H1 (cell line): ENCODE results near the gene ATP6V0D1. TPM values are rescaled to one million over a fixed set of nuclear protein-coding genes. Genes with fewer than 3 reads are reported as not detected.
A peak's percentile ranks its signal among the peaks of the same experiment; 100 is the strongest.

Experiments used
- CTCF ChIA-PET: fragments of 300-600 bp; sonication (Branson Sonifier 250); formaldehyde crosslinking; loops from one replicate; lab custom pipeline; 2021; ENCODE audit not compliant: partially characterized antibody; lab: Charles Lee
- POLR2A ChIA-PET: fragments of 300-600 bp; sonication (Branson Sonifier 250); formaldehyde crosslinking; loops from one replicate; lab custom pipeline; 2021; ENCODE audit warnings: inconsistent platforms; ENCODE audit not compliant: partially characterized antibody; lab: Charles Lee
- DNase-seq, 2 experiments: peaks; one replicate each; pipeline versions ENCODE4 v3.0.0 to v3.0.0-alpha.2; 2010 to 2022; ENCODE audit warnings: low spot score in 2 of 2, low read depth in 1 of 2, mixed read lengths in 1 of 2
- FAIRE-seq: peaks from 2 replicates; lab custom pipeline; 2011; peaks lifted over from hg19 to GRCh38; lab: Jason Lieb, UNC
- H2AFZ ChIP-seq: 2 replicates; pipeline ENCODE4 v1.8.1; 2012; ENCODE audit warnings: low read length, inconsistent platforms
- H2AK5ac ChIP-seq: 2 replicates; pipeline ENCODE4 v1.6.1; 2013; ENCODE audit warnings: low read depth, low read length
- H2BK120ac ChIP-seq: replicated peaks from 2 replicates; pipeline ENCODE3; 2013; ENCODE audit warnings: low read depth, low read length, inconsistent platforms
- H2BK12ac ChIP-seq: 2 replicates; pipeline ENCODE4 v1.6.1; 2013; ENCODE audit warnings: low read depth, low read length
- H2BK15ac ChIP-seq: 2 replicates; pipeline ENCODE4 v1.6.1; 2013; ENCODE audit warnings: low read length
- H2BK20ac ChIP-seq: 2 replicates; pipeline ENCODE4 v1.6.1; 2013; ENCODE audit warnings: low read length
- H2BK5ac ChIP-seq: 2 replicates; pipeline ENCODE4 v1.6.1; 2013; ENCODE audit warnings: low read depth, low read length
- H3K14ac ChIP-seq: 2 replicates; pipeline ENCODE4 v1.6.1; 2013; ENCODE audit warnings: inconsistent platforms; ENCODE audit not compliant: insufficient read length
- H3K18ac ChIP-seq: 2 replicates; pipeline ENCODE4 v1.6.1; 2013; ENCODE audit warnings: low read length; ENCODE audit errors: extremely low read depth
- H3K23ac ChIP-seq: 2 replicates; pipeline ENCODE4 v1.6.1; 2013; ENCODE audit warnings: inconsistent platforms; ENCODE audit not compliant: insufficient read length
- H3K23me2 ChIP-seq: 2 replicates; pipeline ENCODE4 v1.6.1; 2013; ENCODE audit warnings: low read depth, low read length
- H3K27ac ChIP-seq: 2 replicates; pipeline ENCODE4 v1.6.1; 2011; ENCODE audit warnings: low read depth, low read length, inconsistent platforms
- H3K27me3 ChIP-seq, 4 experiments: replicated peaks in 1 of 4; 1 replicate in 1 of 4; 2 replicates in 3 of 4; pipeline versions ENCODE4 v1.6.1 to v1.8.1; 2011 to 2013; ENCODE audit warnings: low read length in 3 of 4, mild to moderate bottlenecking in 3 of 4, inconsistent platforms in 2 of 4, mixed read lengths in 2 of 4, moderate library complexity in 1 of 4; ENCODE audit not compliant: control insufficient read depth in 3 of 4, insufficient read depth in 3 of 4; ENCODE audit errors: extremely low read depth in 1 of 4
- H3K36me3 ChIP-seq, 4 experiments: 2 replicates each; pipeline versions ENCODE4 v1.6.1 to v1.8.1; 2011 to 2013; ENCODE audit warnings: mild to moderate bottlenecking in 4 of 4, low read length in 3 of 4, moderate library complexity in 2 of 4, control low read depth in 1 of 4, inconsistent platforms in 1 of 4; ENCODE audit not compliant: insufficient read depth in 4 of 4, control insufficient read depth in 2 of 4
- H3K4ac ChIP-seq: replicated peaks from 2 replicates; pipeline ENCODE3; 2013; ENCODE audit warnings: low read length, low read depth, mixed read lengths, inconsistent platforms; ENCODE audit not compliant: insufficient read length
- H3K4me1 ChIP-seq, 4 experiments: replicated peaks in 1 of 4; 1 replicate in 1 of 4; 2 replicates in 3 of 4; pipeline versions ENCODE4 v1.6.1 to v1.8.1; 2011 to 2013; ENCODE audit warnings: low read length in 3 of 4, inconsistent platforms in 2 of 4, mixed read lengths in 1 of 4; ENCODE audit not compliant: insufficient read depth in 4 of 4, control insufficient read depth in 3 of 4
- H3K4me2 ChIP-seq, 2 experiments: 2 replicates each; pipeline versions ENCODE4 v1.6.1 to v1.8.1; 2011 to 2013; ENCODE audit warnings: low read depth in 2 of 2, low read length in 2 of 2, control low read depth in 1 of 2, inconsistent platforms in 1 of 2, mild to moderate bottlenecking in 1 of 2; ENCODE audit not compliant: insufficient read depth in 1 of 2
- H3K4me3 ChIP-seq, 4 experiments: fragments of 200-600, 300-600 bp in 1 of 4; sonication (generic), shearing (Covaris generic), sonication (Bioruptor Twin) in 1 of 4; 2 replicates each; pipeline versions ENCODE4 v1.5.1 to v1.8.1; 2011 to 2016; ENCODE audit warnings: low read length in 4 of 4, low read depth in 3 of 4, control low read depth in 2 of 4, inconsistent platforms in 2 of 4, mild to moderate bottlenecking in 2 of 4, mixed read lengths in 1 of 4, moderate library complexity in 1 of 4; ENCODE audit not compliant: insufficient read depth in 2 of 4; ENCODE audit errors: extremely low read depth in 1 of 4
- H3K56ac ChIP-seq: replicated peaks from 2 replicates; pipeline ENCODE3; 2013; ENCODE audit warnings: low read depth, mild to moderate bottlenecking, mixed read lengths, low read length, inconsistent platforms; ENCODE audit not compliant: insufficient read length
- H3K79me1 ChIP-seq: 2 replicates; pipeline ENCODE4 v1.6.1; 2013; ENCODE audit warnings: low read depth, low read length, control low read depth
- H3K79me2 ChIP-seq, 2 experiments: 2 replicates each; pipeline versions ENCODE4 v1.6.1 to v1.8.1; 2012 to 2013; ENCODE audit warnings: low read length in 2 of 2, mild to moderate bottlenecking in 2 of 2, inconsistent platforms in 1 of 2; ENCODE audit not compliant: insufficient read depth in 2 of 2, control insufficient read depth in 1 of 2
- H3K9ac ChIP-seq, 4 experiments: replicated peaks in 1 of 4; 1 replicate in 1 of 4; 2 replicates in 3 of 4; pipeline versions ENCODE4 v1.6.1 to v1.8.1; 2011 to 2013; ENCODE audit warnings: low read depth in 3 of 4, low read length in 3 of 4, control low read depth in 2 of 4, mild to moderate bottlenecking in 2 of 4, moderate library complexity in 2 of 4, inconsistent platforms in 1 of 4; ENCODE audit errors: extremely low read depth in 1 of 4
- H3K9me3 ChIP-seq, 2 experiments: 2 replicates each; pipeline versions ENCODE4 v1.6.1 to v1.8.1; 2012 to 2013; ENCODE audit warnings: mild to moderate bottlenecking in 2 of 2, moderate library complexity in 2 of 2, control low read depth in 1 of 2, inconsistent platforms in 1 of 2, low read depth in 1 of 2, low read length in 1 of 2, mixed read lengths in 1 of 2; ENCODE audit not compliant: insufficient read depth in 2 of 2
- H4K20me1 ChIP-seq, 2 experiments: replicated peaks in 1 of 2; 2 replicates each; pipeline versions ENCODE3 to v1.8.1; 2011 to 2013; ENCODE audit warnings: inconsistent platforms in 2 of 2, low read length in 2 of 2, mild to moderate bottlenecking in 1 of 2; ENCODE audit not compliant: insufficient read depth in 2 of 2, control insufficient read depth in 1 of 2
- H4K5ac ChIP-seq: 2 replicates; pipeline ENCODE4 v1.6.1; 2013; ENCODE audit warnings: low read length, low read depth, mixed read lengths, inconsistent platforms; ENCODE audit not compliant: insufficient read length
- H4K8ac ChIP-seq: 2 replicates; pipeline ENCODE4 v1.8.0; 2013; ENCODE audit warnings: mild to moderate bottlenecking, moderate library complexity, low read length, inconsistent platforms; ENCODE audit not compliant: insufficient read depth; ENCODE audit errors: extremely low read depth
- H4K91ac ChIP-seq: replicated peaks from 2 replicates; pipeline ENCODE3; 2013; ENCODE audit warnings: low read length, mixed read lengths, inconsistent platforms; ENCODE audit not compliant: insufficient read length
- ATF2 ChIP-seq: IDR thresholded peaks from 2 replicates; pipeline ENCODE4 v1.6.1; 2012; ENCODE audit warnings: low read length, inconsistent platforms
- CREB1 ChIP-seq: IDR thresholded peaks from 2 replicates; pipeline ENCODE4 v1.6.1; 2012; ENCODE audit warnings: inconsistent platforms
- HDAC2 ChIP-seq, 2 experiments: fragments of 300-600 bp in 1 of 2; sonication (generic) in 1 of 2; IDR thresholded peaks; 2 replicates each; pipeline ENCODE4 v1.6.1; 2011 to 2012; ENCODE audit warnings: low read depth in 2 of 2, low read length in 2 of 2, mild to moderate bottlenecking in 2 of 2, moderate library complexity in 2 of 2, borderline replicate concordance in 1 of 2, inconsistent platforms in 1 of 2
- HDAC6 ChIP-seq: IDR thresholded peaks from one replicate; pipeline ENCODE4 v1.7.1; 2012; ENCODE audit warnings: low read depth, mild to moderate bottlenecking, inconsistent platforms, low read length, moderate library complexity
- RFX5 ChIP-seq: IDR thresholded peaks from 2 replicates; pipeline ENCODE4 v1.6.1; 2011; ENCODE audit warnings: low read depth, low read length, improper control_type of control experiment, borderline replicate concordance
- RNF2 ChIP-seq: fragments of 200-900, 300-1000 bp; sonication (generic); IDR thresholded peaks from 2 replicates; pipeline ENCODE4 v1.7.1; 2016; ENCODE audit warnings: borderline replicate concordance, low read depth, mild to moderate bottlenecking, antibody characterized with exemption, low read length; ENCODE audit not compliant: poor library complexity, severe bottlenecking; ENCODE audit errors: missing control alignments
- TAF7 ChIP-seq: optimal IDR thresholded peaks from 2 replicates; pipeline ENCODE3; 2011; ENCODE audit warnings: low read depth, mild to moderate bottlenecking, inconsistent platforms, low read length, moderate library complexity, borderline replicate concordance
- WGBS, 2 experiments: shearing (Covaris generic) in 1 of 2; methylation state at CpG; one replicate each; pipeline versions ENCODE4 v1.1.6 to v1.1.7; 2013 to 2015; ENCODE audit warnings: low lambda C conversion rate in 2 of 2, mixed read lengths in 2 of 2, inconsistent platforms in 1 of 2, low coverage in 1 of 2, missing lambda C conversion rate in 1 of 2; ENCODE audit not compliant: insufficient replicate concordance in 2 of 2, insufficient coverage in 1 of 2, insufficient read length in 1 of 2; ENCODE audit errors: extremely low coverage in 1 of 2, missing lambda C conversion rate in 1 of 2; 5-methylcytosine and 5-hydroxymethylcytosine counted together
- polyA plus RNA-seq, 7 experiments: library from polyadenylated mRNA; depleted of rRNA in 3 of 7; stranded (reverse) in 5 of 7; unstranded in 2 of 7; fragments of >200 nt in 5 of 7; fragments of 200-250 nt in 2 of 7; gene quantifications; 1 replicate in 5 of 7; 2 replicates in 1 of 7; 4 replicates in 1 of 7; pipeline versions ENCODE4 v1.2.1 to v1.2.3, GENCODE V29; 2011 to 2013; ENCODE audit warnings: missing spikeins in 2 of 7, mixed read lengths in 2 of 7
- total RNA-seq: library from RNA; stranded (reverse); fragmentation: NEBNext Ultra II Directional; extraction: Animal tissue kit (Norgen Biotek cat#: 25700); gene quantifications from 2 replicates; pipeline ENCODE4 v1.2.1, GENCODE V29; 2021

Gene ATP6V0D1
- total and polyA plus RNA-seq, 2 of the 8 experiments (the other 6 are each of a cell fraction or from before 2014, with no cell fraction given): 47.3 to 134 TPM

GRCh38 chr16:67482233-67482924 lies 1.4 kb upstream of the ATP6V0D1 start:
- Histone ChIP-seq H3K4me1 (peaks cover 0 to 3% (median 3%) of the 10 kb centered on the region in 4 experiments; a peak in 4 of 7 replicates), H2BK5ac (no peak overlapping the region), H2AFZ (no peak overlapping the region), H3K4me3 (peak overlapping the region in 1 of 4 experiments; percentile 90; a peak in 2 of 8 replicates), H3K79me2 (peaks cover 0 to 8% of the 10 kb centered on the region in 2 experiments; a peak in 2 of 4 replicates), H2BK20ac (no peak overlapping the region), H4K20me1 (peaks cover 2 to 7% of the 10 kb centered on the region in 2 experiments), H3K18ac (no peak overlapping the region), H2BK15ac (no peak overlapping the region), H3K23me2 (peaks cover 8% of the 10 kb centered on the region; the same call in 1 of the 2 replicates), H3K4ac (no peak overlapping the region), H4K5ac (no peak overlapping the region), H3K27me3 (peaks cover 8 to 29% (median 22%) of the 10 kb centered on the region in 4 experiments), H2BK12ac (no peak overlapping the region), H3K27ac (no peak overlapping the region), H2BK120ac (no peak overlapping the region), H4K91ac (no peak overlapping the region), H3K56ac (no peak overlapping the region), H3K9me3 (no peaks in the 10 kb centered on the region), H3K23ac (no peak overlapping the region), H3K79me1 (no peaks in the 10 kb centered on the region; the same call in 1 of the 2 replicates), H3K14ac (no peak overlapping the region), H3K36me3 (no peaks in the 10 kb centered on the region), H4K8ac (peak overlapping the region; percentile 76; the same call in 1 of the 2 replicates), H3K4me2 (peak overlapping the region in 1 of 2 experiments; percentile 68; a peak in 3 of 4 replicates), H3K9ac (no peak overlapping the region), H2AK5ac (no peak overlapping the region)
- ChIA-PET CTCF (interaction anchor here (0.9 to 8.9 kb wide), 8 partner anchors 10 to 162 kb away, joined by 3 to 74 read pairs (median 10); partner anchors contain the start of gene CARMIL2), POLR2A (no interaction called here)
- 91% methylated on average over 25 of the region's 25 CpGs; no CpG with 5 or more reads in 1 of the 2 experiments for WGBS, 2 experiments
- DNase-seq: no peak
- TF ChIP-seq TAF7: no peak
- no peak for TF ChIP-seq HDAC6
- no peak for TF ChIP-seq RNF2
- no peak for TF ChIP-seq HDAC2 (IDR thresholded peaks at IDR 0.05; ENCODE audit: borderline replicate concordance in 1 of 2, low read depth in 2 of 2, low read length in 2 of 2)
- no peak for TF ChIP-seq ATF2
- TF ChIP-seq CREB1: no peak
- no peak for TF ChIP-seq RFX5
- FAIRE-seq: no peak
